Vein endothelial cell (primary cell): ENCODE results near the gene BHLHE23. TPM values are rescaled to one million over a fixed set of nuclear protein-coding genes. Genes with fewer than 3 reads are reported as not detected.

Source experiments
- total RNA-seq: library from RNA; depleted of rRNA; stranded (reverse); fragments of >200 nt; gene quantifications from 2 replicates; pipeline ENCODE4 v1.2.3, GENCODE V29; 2012

Gene BHLHE23
- not detected in 2 replicates for total RNA-seq

GRCh38 chr20:63006540-63007359 lies at the start of gene BHLHE23:
BHLHE23 (minus strand) TSS chr20:63006964; CDS start chr20:63006774, 190 bp downstream.

Other genes starting within 250 kb of the BHLHE23 start
- 21.2 and 22.9 TPM in 2 replicates for gene MRGBP, start 210.5 kb downstream of the BHLHE23 start, total RNA-seq
- gene OGFR, start 202.1 kb downstream of the BHLHE23 start, total RNA-seq: 34.5 and 34.9 TPM in 2 replicates
- 0.19 and 0.65 TPM in 2 replicates for gene COL9A3, start 189.9 kb downstream of the BHLHE23 start, total RNA-seq
- 10.1 and 11.4 TPM in 2 replicates for gene TCFL5, start 145.1 kb downstream of the BHLHE23 start, total RNA-seq
- gene DIDO1, start 80.5 kb downstream of the BHLHE23 start, total RNA-seq: 54.9 and 55.2 TPM in 2 replicates
- gene GID8, start 68.8 kb downstream of the BHLHE23 start, total RNA-seq: 41.7 and 45.4 TPM in 2 replicates
- 15.4 and 17.7 TPM in 2 replicates for gene SLC17A9, start 54.3 kb downstream of the BHLHE23 start, total RNA-seq
- 36.4 and 40.8 TPM in 2 replicates for gene YTHDF1, start 209.2 kb upstream of the BHLHE23 start, total RNA-seq
- gene BIRC7, start 228.9 kb upstream of the BHLHE23 start, total RNA-seq: not detected in 2 replicates
- gene NKAIN4, start 247.5 kb upstream of the BHLHE23 start, total RNA-seq: not detected in 2 replicates